ENCODE results near the gene WDR27. TPM values are rescaled to one million over a fixed set of nuclear protein-coding genes. Genes with fewer than 3 reads are reported as not detected.

The WDR27 gene
- total RNA-seq, 1 donor from 2014 or later: 128 TPM

- H3K4me3 Mint-ChIP-seq: no peak overlapping the region
- H3K9me3 Mint-ChIP-seq: no peaks in the 10 kb centered on the region
- DNase-seq (ENCODE audit: low spot score in 2 of 2, unreplicated experiment in 2 of 2): no peak
- no peak overlapping the region for H3K27ac Mint-ChIP-seq
- peaks cover 5% of the 10 kb centered on the region for H3K36me3 Mint-ChIP-seq
- no peaks in the 10 kb centered on the region for H3K27me3 Mint-ChIP-seq (ENCODE audit: low read depth)
- peaks cover 5% of the 10 kb centered on the region for H3K4me1 Mint-ChIP-seq
- TF ChIP-seq CTCF (IDR thresholded peaks at IDR 0.05; ENCODE audit: unreplicated experiment): no peak
Measured at GRCh38 chr6:169639653-169640278, 62.1 kb downstream of the WDR27 start.

GRCh38 chr6:169638915-169639314 lies 62.9 kb downstream of the WDR27 start:
- no peak for TF ChIP-seq CTCF (IDR thresholded peaks at IDR 0.05; ENCODE audit: unreplicated experiment)
- no peaks in the 10 kb centered on the region for H3K27me3 Mint-ChIP-seq (ENCODE audit: low read depth)
- no peak for DNase-seq (ENCODE audit: low spot score in 2 of 2, unreplicated experiment in 2 of 2)
- no peak overlapping the region for H3K27ac Mint-ChIP-seq
- peaks cover 8% of the 10 kb centered on the region for H3K36me3 Mint-ChIP-seq
- no peaks in the 10 kb centered on the region for H3K9me3 Mint-ChIP-seq
- no peak overlapping the region for H3K4me3 Mint-ChIP-seq
- peaks cover 5% of the 10 kb centered on the region for H3K4me1 Mint-ChIP-seq

GRCh38 chr6:169638388-169638787 lies 63.4 kb downstream of the WDR27 start:
- Mint-ChIP-seq H3K4me3 (no peak overlapping the region), H3K27ac (no peak overlapping the region), H3K27me3 (ENCODE audit: low read depth) (no peaks in the 10 kb centered on the region), H3K4me1 (peaks cover 5% of the 10 kb centered on the region), H3K36me3 (peaks cover 12% of the 10 kb centered on the region), H3K9me3 (no peaks in the 10 kb centered on the region)
- no peak for DNase-seq (ENCODE audit: low spot score in 2 of 2, unreplicated experiment in 2 of 2)
- no peak for TF ChIP-seq CTCF (IDR thresholded peaks at IDR 0.05; ENCODE audit: unreplicated experiment)

GRCh38 chr6:169635345-169635744 lies 66.5 kb downstream of the WDR27 start:
- Mint-ChIP-seq H3K27ac (no peak overlapping the region), H3K36me3 (peaks cover 22% of the 10 kb centered on the region), H3K4me3 (no peak overlapping the region), H3K4me1 (peaks cover 5% of the 10 kb centered on the region), H3K27me3 (ENCODE audit: low read depth) (no peaks in the 10 kb centered on the region), H3K9me3 (no peaks in the 10 kb centered on the region)
- DNase-seq (ENCODE audit: low spot score in 2 of 2, unreplicated experiment in 2 of 2): no peak
- no peak for TF ChIP-seq CTCF (IDR thresholded peaks at IDR 0.05; ENCODE audit: unreplicated experiment)

- Mint-ChIP-seq H3K4me1 (peaks cover 5% of the 10 kb centered on the region), H3K9me3 (no peaks in the 10 kb centered on the region), H3K4me3 (no peak overlapping the region), H3K27ac (no peak overlapping the region), H3K27me3 (ENCODE audit: low read depth) (no peaks in the 10 kb centered on the region), H3K36me3 (peaks cover 22% of the 10 kb centered on the region)
- DNase-seq (ENCODE audit: low spot score in 2 of 2, unreplicated experiment in 2 of 2): no peak
- TF ChIP-seq CTCF (IDR thresholded peaks at IDR 0.05; ENCODE audit: unreplicated experiment): no peak
Measured at GRCh38 chr6:169632841-169633240, 69.0 kb downstream of the WDR27 start.

GRCh38 chr6:169629256-169629655 lies 72.6 kb downstream of the WDR27 start:
- TF ChIP-seq CTCF (IDR thresholded peaks at IDR 0.05; ENCODE audit: unreplicated experiment): no peak
- no peaks in the 10 kb centered on the region for H3K9me3 Mint-ChIP-seq
- no peak overlapping the region for H3K27ac Mint-ChIP-seq
- H3K4me3 Mint-ChIP-seq: no peak overlapping the region
- peaks cover 29% of the 10 kb centered on the region for H3K36me3 Mint-ChIP-seq
- no peaks in the 10 kb centered on the region for H3K27me3 Mint-ChIP-seq (ENCODE audit: low read depth)
- no peaks in the 10 kb centered on the region for H3K4me1 Mint-ChIP-seq
- no peak for DNase-seq (ENCODE audit: low spot score in 2 of 2, unreplicated experiment in 2 of 2)

Measured in mesothelial cell of epicardium (in vitro differentiated cells).